GM06990 (cell line): ENCODE data around the gene SLC35G6.

Experiments
- DNase-seq: peaks from one replicate; pipeline ENCODE4 v3.0.0-alpha.2; 2011; ENCODE audit not compliant: insufficient read length; ENCODE audit errors: extremely low read depth
- H3K27me3 ChIP-seq: replicated peaks from 2 replicates; pipeline ENCODE4 v1.6.0; 2011; ENCODE audit warnings: low read length; ENCODE audit not compliant: control insufficient read depth, insufficient read depth
- H3K36me3 ChIP-seq: 2 replicates; pipeline ENCODE4 v1.5.1; 2011; ENCODE audit warnings: low read length; ENCODE audit not compliant: control insufficient read depth, insufficient read depth
- H3K4me3 ChIP-seq: replicated peaks from 2 replicates; pipeline ENCODE4 v1.5.1; 2011; ENCODE audit warnings: low read depth, mild to moderate bottlenecking, control low read depth, low read length
- CTCF ChIP-seq: IDR thresholded peaks from 2 replicates; pipeline ENCODE4 v1.5.1; 2011; ENCODE audit warnings: low read length, control low read depth, mild to moderate bottlenecking, inconsistent platforms; ENCODE audit not compliant: insufficient read depth, poor library complexity, severe bottlenecking

The SLC35G6 gene

GRCh38 chr17:7486181-7486580 is 4.9 kb downstream of the SLC35G6 start:
- H3K4me3 ChIP-seq = peak overlapping the region; percentile 82
- peaks cover 1% of the 10 kb centered on the region for H3K36me3 ChIP-seq
- no peak for TF ChIP-seq CTCF
- DNase-seq = no peak
- H3K27me3 ChIP-seq = no peaks in the 10 kb centered on the region

GRCh38 chr17:7490144-7490543 is 8.9 kb downstream of the SLC35G6 start:
- TF ChIP-seq CTCF = no peak

GRCh38 chr17:7491583-7491982 is 10.3 kb downstream of the SLC35G6 start:
- no peak for TF ChIP-seq CTCF
- no peak for DNase-seq
- H3K36me3 ChIP-seq = peaks cover 14% of the 10 kb centered on the region
- no peaks in the 10 kb centered on the region for H3K27me3 ChIP-seq
- no peak overlapping the region for H3K4me3 ChIP-seq

More at GRCh38 chr17:7490144-7490543, 8.9 kb downstream of the SLC35G6 start:
- H3K4me3 ChIP-seq = no peak overlapping the region
- peaks cover 2% of the 10 kb centered on the region for H3K36me3 ChIP-seq
- no peaks in the 10 kb centered on the region for H3K27me3 ChIP-seq
- DNase-seq = no peak

- Histone ChIP-seq H3K36me3 (peaks cover 31% of the 10 kb centered on the region), H3K27me3 (no peaks in the 10 kb centered on the region), H3K4me3 (no peak overlapping the region)
- TF ChIP-seq CTCF = no peak
- no peak for DNase-seq
Measured at GRCh38 chr17:7493941-7494340, 12.7 kb downstream of the SLC35G6 start.

- Histone ChIP-seq H3K4me3 (no peak overlapping the region), H3K36me3 (peaks cover 41% of the 10 kb centered on the region), H3K27me3 (no peaks in the 10 kb centered on the region)
- DNase-seq = no peak
- TF ChIP-seq CTCF = no peak
Measured at GRCh38 chr17:7495906-7496434, 14.7 kb downstream of the SLC35G6 start.

GRCh38 chr17:7496470-7497183 is 15.4 kb downstream of the SLC35G6 start:
- Histone ChIP-seq H3K27me3 (no peaks in the 10 kb centered on the region), H3K36me3 (peaks cover 47% of the 10 kb centered on the region), H3K4me3 (no peak overlapping the region)
- DNase-seq = no peak
- no peak for TF ChIP-seq CTCF
